Natural killer cell (primary cell): Measurements from ENCODE around the gene G3BP1. TPM values are rescaled to one million over a fixed set of nuclear protein-coding genes. Genes with fewer than 3 reads are reported as not detected.

ENCODE experiments used
- ATAC-seq, 3 donors: fragments of 150-1000 bp in 2 of 3; fragments of 200-7000 bp in 1 of 3; cut with Tn5 transposase; 1 replicate in 1 of 3; 2 replicates in 2 of 3; pipeline ENCODE4 v1.10.0; 2021; ENCODE audit warnings: mild to moderate bottlenecking in 2 of 3, moderate library complexity in 2 of 3
- DNase-seq, 2 donors: peaks; one replicate each; pipeline versions ENCODE4 v3.0.0 to v3.0.0-alpha.2; 2013 to 2021; ENCODE audit warnings: mixed read lengths in 1 of 2
- H3K27ac ChIP-seq: one replicate; pipeline ENCODE4 v1.5.1; 2013; ENCODE audit warnings: mild to moderate bottlenecking, low read length
- H3K27me3 ChIP-seq: one replicate; pipeline ENCODE4 v1.6.1; 2013; ENCODE audit warnings: low read length; ENCODE audit not compliant: control insufficient read depth, insufficient read depth
- H3K36me3 ChIP-seq: one replicate; pipeline ENCODE4 v1.6.1; 2013; ENCODE audit warnings: low read length; ENCODE audit not compliant: control insufficient read depth, insufficient read depth
- H3K4me1 ChIP-seq: one replicate; pipeline ENCODE4 v1.6.1; 2013; ENCODE audit warnings: low read length; ENCODE audit not compliant: control insufficient read depth, insufficient read depth
- H3K4me3 ChIP-seq: one replicate; pipeline ENCODE4 v1.5.1; 2013; ENCODE audit warnings: low read length
- H3K9me3 ChIP-seq: one replicate; pipeline ENCODE4 v1.6.1; 2013; ENCODE audit warnings: low read length; ENCODE audit not compliant: control insufficient read depth, insufficient read depth
- H3K27ac Mint-ChIP-seq, 2 donors: one replicate each; pipeline ENCODE4 v1.8.0; 2022; ENCODE audit warnings: mild to moderate bottlenecking in 2 of 2, mixed read lengths in 2 of 2, moderate library complexity in 1 of 2
- H3K27me3 Mint-ChIP-seq, 2 donors: one replicate each; pipeline ENCODE4 v1.8.0; 2022; ENCODE audit warnings: low read depth in 2 of 2, mixed read lengths in 2 of 2
- H3K36me3 Mint-ChIP-seq: one replicate; pipeline ENCODE4 v1.8.0; 2022; ENCODE audit warnings: mixed read lengths
- H3K4me1 Mint-ChIP-seq, 2 donors: one replicate each; pipeline ENCODE4 v1.8.0; 2022; ENCODE audit warnings: mixed read lengths in 2 of 2
- H3K4me3 Mint-ChIP-seq: one replicate; pipeline ENCODE4 v1.8.0; 2022; ENCODE audit warnings: mild to moderate bottlenecking, moderate library complexity, mixed read lengths
- H3K9me3 Mint-ChIP-seq, 2 donors: one replicate each; pipeline ENCODE4 v1.8.0; 2022; ENCODE audit warnings: mixed read lengths in 2 of 2
- CTCF ChIP-seq: fragments of 200-600 bp; IDR thresholded peaks from one replicate; pipeline ENCODE4 v1.8.0; 2022; ENCODE audit warnings: antibody characterized with exemption
- WGBS: methylation state at CpG from one replicate; pipeline ENCODE4 v1.1.7; 2013; ENCODE audit warnings: missing lambda C conversion rate; ENCODE audit not compliant: insufficient coverage; 5-methylcytosine and 5-hydroxymethylcytosine counted together
- intact Hi-C: fragments of 100-400 bp; cut with micrococcal nuclease; formaldehyde crosslinking; loops from one replicate; pipeline ENCODE4 v1.14.2; 2022
- total RNA-seq, 4 donors: library from RNA; stranded (reverse); fragments of 120-200 nt in 1 of 4; gene quantifications; one replicate each; pipeline versions ENCODE4 v1.2.3 to v1.2.4, GENCODE V29; 2013 to 2022

Gene G3BP1
- total RNA-seq, 3 donors from 2014 or later (not counting 1 experiment from before 2014, with no cell fraction given): 94.9 to 127 (median 121) TPM

GRCh38 chr5:151755383-151755782 is 16.4 kb upstream of the G3BP1 start:
- peak overlapping the region; percentile 31 to 89 for H3K27ac Mint-ChIP-seq
- no peaks in the 10 kb centered on the region for H3K9me3 Mint-ChIP-seq
- no peak for DNase-seq
- no peaks in the 10 kb centered on the region for H3K36me3 Mint-ChIP-seq
- no peak overlapping the region for H3K4me3 ChIP-seq
- peak overlapping the region; percentile 42 for H3K4me3 Mint-ChIP-seq
- peaks cover 8% of the 10 kb centered on the region for H3K36me3 ChIP-seq
- TF ChIP-seq CTCF: no peak
- no peak for ATAC-seq
- peaks cover 30% of the 10 kb centered on the region for H3K4me1 ChIP-seq
- no peaks in the 10 kb centered on the region for H3K9me3 ChIP-seq
- H3K4me1 Mint-ChIP-seq: peaks cover 34 to 46% of the 10 kb centered on the region in 2 donors
- no peaks in the 10 kb centered on the region for H3K27me3 Mint-ChIP-seq
- intact Hi-C loops: no loop called here
- H3K27ac ChIP-seq: no peak overlapping the region
- H3K27me3 ChIP-seq: no peaks in the 10 kb centered on the region
- WGBS: 88% methylated on average over 3 of the region's 3 CpGs

DNA sequence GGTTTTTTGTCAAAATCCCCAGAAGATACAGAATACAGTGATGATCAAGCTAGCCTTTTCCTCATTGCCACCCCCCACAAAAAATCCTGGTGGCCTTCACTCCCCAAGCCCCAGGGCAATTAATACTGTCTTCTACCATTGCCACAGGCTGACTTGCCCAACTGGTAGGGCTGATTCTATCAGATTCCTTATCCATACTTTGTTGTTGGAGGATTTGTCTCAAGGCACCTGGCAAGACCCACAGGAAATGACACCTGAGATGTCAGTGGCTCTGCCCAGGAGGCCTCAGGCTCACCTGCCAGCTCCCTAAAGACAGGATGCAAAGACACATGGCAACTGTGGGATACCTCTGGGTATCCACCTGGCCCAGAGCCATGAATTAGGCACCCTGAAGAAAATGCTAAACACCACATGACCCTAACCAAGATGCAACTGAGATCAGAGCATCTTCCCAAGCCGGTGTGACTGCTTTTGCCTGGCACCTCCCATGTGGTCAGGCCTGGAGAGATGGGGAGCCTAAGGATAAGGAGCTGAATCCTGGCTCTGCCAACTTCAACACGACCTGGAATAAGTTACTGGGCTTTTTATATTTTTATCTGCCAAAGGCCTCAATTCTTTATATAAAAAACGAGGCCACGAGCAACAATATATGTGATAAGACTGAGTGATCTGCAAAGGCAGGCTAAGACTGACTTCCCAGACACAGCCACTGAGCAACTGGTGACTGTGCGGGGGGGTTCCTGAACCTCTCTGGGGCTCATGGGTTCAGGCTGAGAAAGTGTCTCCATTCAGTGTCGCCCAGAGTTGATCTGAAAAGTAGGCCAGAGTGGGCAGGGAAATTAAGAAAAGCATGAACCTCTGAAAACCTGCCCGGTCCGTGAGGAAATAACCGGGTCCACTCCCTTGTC is 14.3 kb upstream of the G3BP1 start:
- no peak for TF ChIP-seq CTCF
- DNase-seq: peak; percentile 40 to 49
- H3K27me3 ChIP-seq: no peaks in the 10 kb centered on the region
- Mint-ChIP-seq H3K4me1 (peaks cover 34 to 41% of the 10 kb centered on the region in 2 donors), H3K36me3 (no peaks in the 10 kb centered on the region), H3K4me3 (peak overlapping the region; percentile 93), H3K27me3 (no peaks in the 10 kb centered on the region), H3K9me3 (no peaks in the 10 kb centered on the region), H3K27ac (peak overlapping the region; percentile 89 to 97)
- peak overlapping the region; percentile 70 for H3K4me3 ChIP-seq
- H3K36me3 ChIP-seq: peaks cover 6% of the 10 kb centered on the region
- intact Hi-C loops: loop anchor here (1.0 kb wide), 2 partner anchors 12 to 14 kb away; partner anchors contain the start of gene G3BP1
- H3K27ac ChIP-seq: peak overlapping the region; percentile 58
- WGBS: 26% methylated on average over 9 of the region's 9 CpGs
- no peaks in the 10 kb centered on the region for H3K9me3 ChIP-seq
- peak; percentile 26 to 46 (median 40) for ATAC-seq
- H3K4me1 ChIP-seq: peaks cover 30% of the 10 kb centered on the region

- intact Hi-C loops: loop anchor here (1.0 kb wide), 2 partner anchors 13 kb away; partner anchors contain the start of gene G3BP1
- DNase-seq (peak in 1 of 2 donors; percentile 23), ATAC-seq (peak; percentile 21 to 38 (median 26))
- H3K27ac Mint-ChIP-seq: peak overlapping the region; percentile 89 to 97
- Histone ChIP-seq H3K27me3 (no peaks in the 10 kb centered on the region), H3K36me3 (peaks cover 3% of the 10 kb centered on the region), H3K27ac (peak overlapping the region; percentile 58), H3K4me1 (peaks cover 30% of the 10 kb centered on the region), H3K4me3 (peak overlapping the region; percentile 70), H3K9me3 (no peaks in the 10 kb centered on the region)
- no peak for TF ChIP-seq CTCF
- H3K36me3 Mint-ChIP-seq: no peaks in the 10 kb centered on the region
- H3K9me3 Mint-ChIP-seq: no peaks in the 10 kb centered on the region
- H3K4me1 Mint-ChIP-seq: peaks cover 34 to 35% of the 10 kb centered on the region in 2 donors
- no peaks in the 10 kb centered on the region for H3K27me3 Mint-ChIP-seq
- H3K4me3 Mint-ChIP-seq: peak overlapping the region; percentile 93
- WGBS: 1% methylated on average over 11 of the region's 11 CpGs
Observed at GRCh38 chr5:151758141-151758429, 13.7 kb upstream of the G3BP1 start.
